ENCODE results near the gene ZNF827.

GRCh38 chr4:145814246-145814645 lies 124.4 kb downstream of the ZNF827 start:
- TF ChIP-seq POLR2A (IDR thresholded peaks at IDR 0.05) (no peak), POLR2AphosphoS5 (IDR thresholded peaks at IDR 0.05) (no peak)
- TF ChIP-seq, protein P1, sequence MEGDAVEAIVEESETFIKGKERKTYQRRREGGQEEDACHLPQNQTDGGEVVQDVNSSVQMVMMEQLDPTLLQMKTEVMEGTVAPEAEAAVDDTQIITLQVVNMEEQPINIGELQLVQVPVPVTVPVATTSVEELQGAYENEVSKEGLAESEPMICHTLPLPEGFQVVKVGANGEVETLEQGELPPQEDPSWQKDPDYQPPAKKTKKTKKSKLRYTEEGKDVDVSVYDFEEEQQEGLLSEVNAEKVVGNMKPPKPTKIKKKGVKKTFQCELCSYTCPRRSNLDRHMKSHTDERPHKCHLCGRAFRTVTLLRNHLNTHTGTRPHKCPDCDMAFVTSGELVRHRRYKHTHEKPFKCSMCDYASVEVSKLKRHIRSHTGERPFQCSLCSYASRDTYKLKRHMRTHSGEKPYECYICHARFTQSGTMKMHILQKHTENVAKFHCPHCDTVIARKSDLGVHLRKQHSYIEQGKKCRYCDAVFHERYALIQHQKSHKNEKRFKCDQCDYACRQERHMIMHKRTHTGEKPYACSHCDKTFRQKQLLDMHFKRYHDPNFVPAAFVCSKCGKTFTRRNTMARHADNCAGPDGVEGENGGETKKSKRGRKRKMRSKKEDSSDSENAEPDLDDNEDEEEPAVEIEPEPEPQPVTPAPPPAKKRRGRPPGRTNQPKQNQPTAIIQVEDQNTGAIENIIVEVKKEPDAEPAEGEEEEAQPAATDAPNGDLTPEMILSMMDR (IDR thresholded peaks at IDR 0.05), result no peak
